Activated CD4-positive, alpha-beta T cell treated with anti-CD3 and anti-CD28 coated beads, Interleukin-2, amount 50 U/mL, for 48 hours (primary cell): ENCODE data around the gene INPP1.

Experiments
- DNase-seq, 2 experiments: peaks; one replicate each; pipeline ENCODE4 v3.0.0-alpha.2; 2020

INPP1 gene

DNA sequence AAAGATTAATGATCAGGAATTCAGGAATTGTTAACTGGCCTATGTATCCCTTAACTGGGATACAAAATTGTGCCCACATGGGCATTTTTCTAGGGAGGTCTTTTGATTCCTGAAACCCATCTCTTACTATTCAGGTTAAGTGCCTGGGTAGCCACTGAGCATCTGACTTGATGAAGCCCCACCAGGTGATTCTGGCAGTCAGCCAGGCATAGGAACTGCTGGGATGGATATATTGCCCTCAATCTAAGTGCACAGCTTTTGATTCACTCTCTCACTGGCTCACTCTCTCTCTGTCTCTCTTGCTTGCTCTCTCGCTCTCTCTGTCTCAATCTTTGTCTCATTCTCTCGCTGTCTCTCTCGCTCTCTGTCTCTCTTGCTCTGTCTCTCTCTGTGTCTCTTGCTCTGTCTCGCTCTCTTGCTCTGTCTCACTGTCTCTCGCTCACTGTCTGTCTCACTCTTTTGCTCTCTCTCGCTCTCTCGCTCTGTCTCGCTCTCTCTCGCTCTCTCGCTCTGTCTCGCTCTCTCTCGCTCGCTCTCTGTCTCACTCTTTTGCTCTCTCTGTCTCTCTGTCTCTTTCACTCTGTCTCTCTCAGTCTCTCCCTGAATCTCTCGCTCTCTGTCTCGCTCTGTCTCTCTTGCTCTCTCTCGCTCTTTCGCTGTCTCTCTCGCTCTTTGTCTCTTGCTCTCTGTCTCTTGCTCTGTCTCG, 22.3 kb downstream of the INPP1 start:
- DNase-seq, result no peak

DNA sequence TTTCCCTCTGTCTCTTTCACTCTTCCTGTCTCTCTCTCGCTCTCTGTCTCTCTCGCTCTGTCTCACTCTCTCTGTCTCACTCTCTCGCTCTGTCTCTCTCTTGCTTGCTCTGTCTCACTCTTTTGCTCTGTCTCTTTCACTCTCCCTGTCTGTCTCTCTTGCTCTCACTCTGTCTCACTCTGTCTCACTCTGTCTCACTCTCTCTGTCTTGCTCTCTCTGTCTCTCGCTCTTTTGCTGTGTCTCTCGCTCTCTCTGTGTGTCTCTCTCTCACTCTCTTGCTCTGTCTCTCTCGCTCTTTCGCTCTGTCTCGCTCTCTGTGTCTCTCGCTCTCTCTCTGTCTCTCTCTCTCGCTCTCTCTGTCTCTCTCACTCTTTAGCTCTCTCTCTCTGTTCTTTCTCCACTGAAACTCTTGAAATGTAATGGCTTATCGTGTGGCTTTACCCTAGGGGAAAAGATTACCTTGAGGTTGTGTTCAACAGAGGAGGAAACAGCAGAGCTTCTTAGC, 22.9 kb downstream of the INPP1 start:
- no peak for DNase-seq

DNA sequence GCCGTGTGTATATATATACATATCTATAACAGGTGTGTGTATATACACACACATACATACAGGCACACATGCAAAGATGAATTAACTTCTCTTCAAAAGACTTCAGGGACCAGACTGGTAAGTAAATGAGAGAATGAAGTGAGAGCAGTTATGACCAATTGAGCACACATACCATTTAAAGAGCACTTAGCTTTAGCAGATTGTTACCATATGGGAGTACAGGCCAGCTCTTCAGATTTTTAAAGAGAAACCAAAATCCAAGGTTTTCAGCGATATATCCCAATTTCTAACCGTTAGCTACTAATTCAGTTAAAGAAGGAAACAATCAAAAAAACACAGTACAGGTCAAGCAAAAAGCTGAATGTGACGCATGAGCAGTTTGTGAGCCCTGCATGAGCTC, 23.7 kb downstream of the INPP1 start:
- DNase-seq, result no peak

DNA sequence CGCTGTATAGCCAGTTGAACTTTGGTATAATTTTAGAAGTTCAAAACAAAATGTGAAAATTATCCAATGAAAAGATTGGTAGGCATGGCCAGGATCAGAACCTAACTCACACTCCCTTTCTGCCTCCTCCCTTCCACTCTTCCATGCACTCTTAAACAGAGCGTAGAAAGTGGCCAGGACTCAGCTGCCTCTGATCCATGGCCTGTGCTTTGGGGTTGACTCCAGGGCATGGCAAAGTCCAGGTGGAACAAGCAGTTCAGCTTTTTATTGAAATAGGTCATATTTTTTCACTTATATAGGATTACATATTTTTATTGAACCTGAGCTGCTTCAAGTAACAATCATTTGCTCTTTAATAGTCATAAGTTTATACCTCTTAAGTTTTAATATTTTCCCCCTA, 26.2 kb downstream of the INPP1 start:
- no peak for DNase-seq

DNA sequence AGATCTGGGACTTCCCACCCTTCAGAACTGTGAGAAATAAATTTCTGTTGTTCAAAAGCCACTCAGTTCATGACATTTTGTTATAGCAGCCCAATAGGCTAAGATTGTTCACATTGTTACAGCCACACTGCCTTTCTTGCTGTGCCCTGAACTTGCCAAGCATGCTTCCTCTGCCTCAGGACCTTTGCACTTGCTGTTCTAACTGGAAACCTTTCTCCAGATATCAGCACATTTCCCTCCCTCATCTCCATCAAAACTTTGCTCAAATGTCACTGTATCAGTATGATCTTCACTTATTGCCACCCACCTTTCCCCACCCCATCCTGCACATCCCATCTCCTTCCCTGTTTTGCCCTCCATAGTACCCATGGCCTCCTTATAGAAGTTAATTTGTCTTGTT, 32.7 kb downstream of the INPP1 start:
- no peak for DNase-seq

DNA sequence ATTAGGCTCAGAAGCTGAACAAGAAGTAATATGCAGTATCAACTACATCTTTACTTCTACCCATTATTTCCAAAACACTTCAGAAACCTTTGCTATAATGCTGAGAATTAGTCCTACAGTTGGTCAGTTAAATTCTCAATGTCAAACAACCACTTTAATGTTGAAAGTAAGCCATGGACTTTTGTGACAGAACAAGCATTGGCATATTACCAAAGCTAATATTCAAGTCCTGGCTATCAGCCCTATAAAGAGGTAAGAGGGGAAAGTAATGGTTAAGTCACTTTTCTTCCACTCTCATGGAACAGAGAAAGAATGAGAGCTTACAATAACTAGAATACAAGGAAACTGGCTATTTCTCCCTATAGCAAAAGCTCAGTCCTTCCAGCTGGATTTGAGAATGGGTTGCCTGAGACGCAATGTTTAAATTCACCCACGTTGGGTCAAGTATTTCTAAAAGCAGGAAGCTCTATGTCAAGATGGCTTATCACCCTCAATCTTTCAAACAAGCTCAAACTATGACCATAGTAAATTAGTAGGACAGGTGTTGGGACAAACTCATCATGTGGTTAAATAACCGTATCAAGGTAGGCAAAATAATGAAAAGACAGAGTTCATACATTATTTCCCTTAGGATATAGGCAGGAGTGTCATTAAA, 33.3 kb downstream of the INPP1 start:
- DNase-seq, result no peak

DNA sequence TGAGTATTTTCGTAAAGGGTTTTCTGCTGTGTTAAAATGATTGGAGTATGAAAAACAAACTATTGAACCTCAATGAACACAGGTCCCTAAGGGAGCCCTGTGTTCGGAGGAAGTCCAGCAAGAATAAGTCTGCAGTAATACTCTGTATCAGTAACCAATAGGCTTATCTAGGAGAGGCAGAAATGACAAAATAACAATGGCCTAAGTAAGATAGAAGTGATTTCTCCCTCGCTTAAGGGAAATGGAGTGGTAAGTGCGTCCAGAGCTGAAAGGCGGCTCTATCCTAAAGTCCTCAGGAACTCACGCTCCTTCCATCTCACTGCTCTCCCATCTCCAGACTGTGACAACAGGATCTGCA, 35.5 kb downstream of the INPP1 start:
- DNase-seq, result no peak

DNA sequence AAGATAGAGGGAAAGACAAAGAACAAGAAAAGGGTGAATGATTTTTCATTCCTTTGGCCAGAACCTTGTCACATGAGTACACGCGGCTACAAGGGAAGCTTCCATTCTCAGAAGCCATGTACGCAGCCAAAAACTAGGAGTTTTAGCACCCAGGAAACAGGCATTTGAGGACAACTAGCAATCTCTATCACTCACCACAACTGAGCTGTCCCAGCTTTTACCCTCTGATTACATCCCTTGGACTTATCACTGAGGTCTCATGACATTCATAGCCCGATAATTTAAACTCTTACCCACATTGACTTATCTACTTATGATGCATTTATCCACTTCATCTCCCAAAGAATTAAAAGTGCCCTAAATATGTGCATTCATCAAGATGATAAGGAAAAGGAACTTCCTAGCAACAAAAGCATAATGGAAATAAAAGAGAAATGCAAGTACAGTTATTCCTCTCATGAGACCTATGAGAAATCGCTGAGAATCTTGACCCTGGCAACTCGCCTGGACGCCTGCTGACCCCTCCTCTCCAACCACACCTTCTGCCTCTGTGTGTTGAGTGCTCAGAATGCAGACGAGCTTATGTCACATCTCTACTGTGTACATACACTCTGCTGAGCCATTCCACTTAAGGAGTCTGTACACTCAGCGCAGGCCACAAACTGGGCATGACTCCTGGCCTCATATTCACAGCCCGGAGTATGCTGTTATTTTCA, 36.0 kb downstream of the INPP1 start:
- no peak for DNase-seq

DNA sequence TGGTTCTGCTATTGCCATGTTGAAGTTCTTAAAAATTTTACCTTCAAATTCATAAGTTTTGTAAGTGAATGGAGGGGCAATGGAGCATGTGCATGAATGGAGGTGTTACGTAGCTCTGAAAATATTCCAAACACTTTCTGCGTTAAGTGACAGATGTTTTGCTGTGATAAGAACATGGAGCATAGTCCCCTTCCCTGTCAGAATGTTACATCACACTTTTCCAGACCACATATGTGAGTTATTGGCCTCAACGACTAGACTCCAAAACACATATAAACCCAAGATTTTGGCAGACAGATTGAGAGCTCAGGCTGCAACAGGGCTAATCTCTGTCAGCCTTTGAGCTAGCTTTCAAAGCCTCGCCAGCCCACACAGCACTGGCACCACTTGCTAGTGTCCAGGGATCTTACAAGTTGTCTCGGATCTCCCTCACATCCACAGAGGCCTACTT, 37.6 kb downstream of the INPP1 start:
- DNase-seq, result no peak

DNA sequence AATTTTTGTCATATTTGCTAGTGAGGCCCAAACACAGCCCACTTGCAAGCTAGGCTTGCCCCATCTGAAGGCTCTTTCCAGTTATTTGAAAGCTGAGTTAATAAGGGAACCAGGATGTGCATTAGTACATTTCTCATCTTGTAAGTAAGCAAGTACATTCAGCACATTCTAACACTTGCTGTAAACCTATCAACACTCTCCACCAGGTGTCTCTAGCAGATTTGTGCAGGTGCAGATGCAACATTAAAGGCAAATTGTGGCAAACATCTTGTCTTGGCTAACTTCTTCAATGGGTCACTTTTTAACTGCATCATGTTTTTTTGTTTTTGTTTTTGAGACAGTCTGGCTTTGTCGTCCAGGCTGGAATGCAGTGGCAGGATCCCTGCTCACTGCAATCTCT, 39.5 kb downstream of the INPP1 start:
- no peak for DNase-seq

DNA sequence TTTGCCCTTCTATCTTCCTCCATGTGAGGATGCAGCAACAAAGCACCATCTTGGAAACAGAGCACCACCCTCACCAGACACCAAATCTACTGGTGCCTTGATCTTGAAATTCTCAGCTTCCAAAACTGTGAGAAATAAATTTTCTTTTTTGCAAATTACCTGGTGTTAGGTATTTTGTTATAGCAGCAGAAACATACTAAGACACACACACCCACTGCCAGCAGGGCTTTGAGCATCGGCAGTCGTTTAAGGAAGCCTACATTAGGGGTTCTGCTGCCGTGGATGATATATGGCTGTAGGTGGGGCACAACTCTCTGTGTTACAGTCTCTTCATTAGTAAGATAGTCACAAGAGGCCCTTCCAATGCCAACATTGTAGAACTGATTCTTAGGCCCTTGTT, 44.0 kb downstream of the INPP1 start:
- DNase-seq, result no peak

DNA sequence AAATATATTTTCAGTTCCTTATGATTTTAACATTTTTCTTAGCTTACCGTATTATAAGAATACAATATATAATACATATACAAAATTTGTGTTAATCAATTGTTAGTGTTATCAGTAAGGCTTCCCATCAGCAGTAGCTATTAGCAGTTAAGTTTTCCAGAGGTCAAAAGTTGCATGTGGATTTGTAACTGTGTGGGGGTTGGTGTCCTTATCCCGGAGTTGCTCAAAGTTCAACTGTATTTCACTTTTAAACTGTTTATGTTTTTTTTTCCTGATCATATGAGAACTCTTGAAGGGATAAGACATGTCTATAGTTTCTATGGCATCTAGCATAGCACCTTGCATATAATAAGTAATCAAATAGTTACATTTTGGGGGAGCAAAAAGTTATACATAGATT, 52.9 kb downstream of the INPP1 start:
- DNase-seq, result no peak

DNA sequence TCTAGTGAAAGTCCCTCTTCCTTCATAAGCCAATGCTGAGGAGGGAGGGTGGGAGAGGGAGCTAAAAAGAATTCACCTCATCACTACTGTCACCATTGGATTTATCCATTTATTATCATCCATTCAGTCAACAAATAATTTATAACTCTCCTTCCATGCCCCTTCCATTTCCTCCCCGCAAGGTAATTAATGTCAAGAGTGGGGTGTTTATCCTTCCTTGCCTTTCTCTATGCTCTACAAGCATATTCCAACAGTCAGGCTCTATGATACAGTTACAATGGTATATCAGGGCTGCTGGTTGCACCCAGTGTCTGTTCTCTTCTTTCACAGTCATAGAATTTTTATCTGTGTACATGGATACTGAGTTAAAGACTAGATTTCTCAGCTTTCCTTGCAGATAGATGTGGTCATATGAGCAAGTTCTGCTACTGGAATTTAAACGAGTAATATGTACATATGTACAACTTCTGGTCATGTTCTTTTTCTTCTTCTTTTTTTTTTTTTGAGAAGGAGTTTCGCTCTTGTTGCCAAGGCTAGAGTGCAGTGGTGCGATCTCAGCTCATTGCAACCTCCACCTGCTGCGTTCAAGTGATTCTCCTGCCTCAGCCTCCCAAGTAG, 59.7 kb downstream of the INPP1 start:
- DNase-seq, result no peak

DNA sequence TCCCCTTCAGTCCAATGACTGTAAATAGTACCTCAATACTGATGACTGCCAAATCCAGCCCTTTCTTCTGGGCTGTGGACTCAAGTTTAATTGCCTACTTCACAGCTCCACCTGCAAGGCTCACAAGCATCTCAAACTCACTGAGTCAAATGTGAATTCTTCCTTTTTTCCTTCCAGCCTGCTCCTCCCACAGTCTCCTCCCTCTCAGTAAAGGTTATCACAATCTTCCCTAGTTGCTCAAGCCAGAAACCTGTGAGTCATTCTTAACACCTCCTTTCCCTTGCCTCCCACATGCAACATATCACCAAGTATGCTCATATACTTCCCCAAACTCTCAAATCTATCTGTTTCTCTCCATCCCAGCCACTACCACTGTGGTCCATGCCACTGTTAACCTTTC, 61.1 kb downstream of the INPP1 start:
- peak in 1 of 2 experiments; percentile 33 for DNase-seq

DNA sequence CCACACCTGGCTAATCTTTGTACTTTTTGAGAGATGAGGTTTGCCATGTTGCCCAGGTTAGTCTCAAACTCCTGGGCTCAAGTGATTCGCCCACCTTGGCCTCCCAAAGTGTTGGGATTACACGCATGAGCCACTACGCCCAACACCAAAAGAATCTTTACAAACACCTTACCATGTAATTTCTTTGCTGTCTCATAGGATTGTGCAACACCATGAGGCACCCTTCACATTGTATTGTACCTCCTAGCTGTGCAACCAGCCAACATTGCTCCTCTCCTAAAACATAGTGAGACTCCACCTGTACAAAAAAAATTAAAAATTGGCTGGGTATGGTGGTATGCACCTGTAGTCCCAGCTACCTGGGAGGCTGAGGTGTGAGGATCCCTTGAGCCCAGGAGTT, 61.7 kb downstream of the INPP1 start:
- DNase-seq, result no peak

DNA sequence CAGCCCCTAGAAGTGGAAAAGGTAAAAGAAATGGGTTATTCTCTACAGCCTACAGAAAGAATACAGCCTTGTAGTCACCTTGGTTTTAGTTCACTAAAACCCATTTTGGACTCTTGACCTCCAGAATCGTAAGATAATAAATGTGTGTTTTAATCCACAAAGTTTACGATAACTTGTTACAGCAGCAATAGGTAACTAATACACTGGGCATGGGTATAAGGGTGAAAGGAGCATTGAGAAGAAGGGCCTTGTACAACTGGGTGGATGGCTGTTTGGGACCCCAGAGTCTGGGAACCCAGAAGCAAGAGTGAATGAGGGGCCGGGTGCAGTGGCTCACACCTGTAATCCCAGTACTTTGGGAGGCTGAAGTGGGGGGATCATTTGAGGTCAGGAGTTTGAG, 62.6 kb downstream of the INPP1 start:
- DNase-seq, result no peak

DNA sequence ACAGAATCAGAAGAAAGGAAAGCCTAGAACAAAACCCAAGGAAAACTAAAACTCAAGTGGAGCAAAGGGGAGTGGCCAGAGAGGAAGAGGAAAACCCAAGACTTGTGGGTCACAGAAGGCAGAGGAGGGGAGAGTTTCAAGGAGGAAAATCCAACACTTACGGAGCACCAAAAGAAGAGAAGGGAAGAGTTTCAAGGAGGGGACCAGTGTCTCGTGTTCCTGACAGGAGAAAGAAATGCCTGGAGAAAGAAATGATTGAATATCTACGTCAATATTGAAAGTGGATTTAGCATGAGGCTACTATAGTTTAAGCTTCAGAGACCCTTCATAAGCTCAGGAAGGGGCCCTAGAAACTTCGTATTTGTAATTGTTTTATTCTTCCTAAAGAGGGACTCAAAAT, 63.4 kb downstream of the INPP1 start:
- no peak for DNase-seq

DNA sequence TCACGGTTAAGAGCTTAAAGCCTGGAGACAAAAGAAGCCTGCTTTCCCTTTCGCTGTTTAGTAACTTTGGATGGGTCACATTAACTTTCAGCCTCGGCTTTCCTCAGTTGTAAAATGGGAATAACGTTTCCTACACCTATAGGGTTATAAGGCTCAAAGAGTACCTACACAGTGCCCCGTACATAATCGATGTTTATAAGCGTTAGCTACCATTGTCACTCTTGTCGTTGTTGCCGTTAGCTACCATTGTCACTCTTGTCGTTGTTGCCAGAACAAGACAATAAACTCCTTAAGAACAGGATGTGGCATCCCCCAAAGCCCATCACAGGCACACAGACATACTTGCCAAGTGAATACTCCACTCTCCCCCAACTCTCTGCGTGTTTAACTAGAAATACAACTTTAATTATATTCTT, 63.9 kb downstream of the INPP1 start:
- no peak for DNase-seq

DNA sequence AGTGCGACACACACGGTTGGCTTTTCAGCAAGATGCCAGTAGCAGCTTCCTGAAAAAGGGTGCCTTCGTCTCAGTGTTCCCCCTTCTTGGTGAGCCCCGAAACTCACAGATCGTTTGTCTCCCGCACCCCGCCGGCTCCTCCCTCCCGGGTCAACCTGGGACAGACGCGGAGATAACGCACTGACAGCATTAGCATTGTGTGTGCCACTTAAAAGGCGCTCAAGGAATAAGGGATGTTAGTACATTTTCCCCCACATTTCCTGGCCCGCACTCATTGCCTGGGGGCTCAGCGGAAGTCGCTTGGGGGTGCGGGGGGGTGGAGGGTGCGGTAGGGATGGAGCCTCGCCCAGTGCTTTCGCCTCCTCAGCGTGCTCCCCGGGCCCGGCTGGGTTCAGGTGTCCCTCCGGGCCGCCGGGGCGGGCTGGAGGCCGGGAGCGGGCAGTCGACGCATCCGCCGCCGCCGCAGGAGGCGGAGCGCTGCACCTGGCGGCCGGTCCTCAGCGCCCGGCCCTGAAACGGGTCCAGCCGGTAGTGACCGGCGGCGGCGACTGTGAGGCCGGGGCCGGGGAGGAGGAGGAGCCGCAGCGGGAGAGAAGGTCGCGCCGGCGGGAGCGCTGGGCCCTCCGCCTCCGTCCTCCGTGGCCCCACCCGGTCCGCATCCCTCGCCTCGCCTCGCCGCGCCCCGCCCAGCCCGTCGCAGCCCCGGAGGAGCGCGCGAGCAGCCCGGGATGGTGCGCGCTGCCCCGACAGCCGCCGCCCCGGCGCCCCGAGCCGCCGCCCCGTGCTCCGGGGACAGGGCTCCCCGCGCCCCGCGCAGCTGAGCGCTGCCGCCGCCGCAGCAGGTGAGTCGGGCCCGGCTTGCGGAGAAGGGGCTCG, 64.5 kb downstream of the INPP1 start, which contains the start of gene MFSD6:
TSS of gene MFSD6 (plus strand) at position 694 of the 876 bp plus-strand sequence. CDS start 27,675 bp downstream, outside the sequence.
- DNase-seq, result peak; percentile 60 to 66

DNA sequence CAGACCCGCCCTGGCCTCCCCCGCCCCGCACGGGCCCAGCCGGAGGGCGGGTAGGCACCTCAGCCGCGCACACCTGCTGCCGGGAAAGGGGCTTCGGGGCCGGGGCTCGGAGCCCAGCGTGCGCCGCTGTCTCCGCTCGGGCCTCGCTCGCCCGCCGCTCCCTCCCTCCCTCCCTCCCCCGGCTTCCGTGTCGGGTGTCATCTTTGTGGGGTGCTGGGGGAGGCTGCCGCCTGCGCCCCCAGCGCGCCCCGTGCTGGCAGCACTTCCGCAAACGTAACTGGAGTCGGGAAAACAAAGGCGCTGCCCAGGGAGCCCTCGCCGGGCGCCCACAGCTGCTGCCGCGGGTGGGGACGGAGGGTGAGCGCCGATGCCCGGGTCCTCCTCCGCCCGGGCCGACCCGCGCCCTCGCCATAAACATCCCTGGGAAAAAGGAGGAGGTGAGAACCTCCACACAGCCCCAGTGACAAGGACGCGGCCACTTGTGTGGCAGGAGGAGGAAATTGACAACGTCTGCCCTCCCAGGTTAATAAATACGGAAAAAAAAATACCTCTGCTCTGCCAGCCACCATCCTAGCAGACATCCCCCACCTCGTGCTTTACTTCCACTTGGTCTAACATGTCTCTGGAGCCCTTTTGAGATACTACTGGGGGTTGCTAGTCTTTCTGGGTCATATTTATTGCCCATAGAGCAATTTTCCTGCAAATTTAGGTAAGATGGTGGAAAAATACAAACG, 65.3 kb downstream of the INPP1 start:
- peak; percentile 69 to 74 for DNase-seq

DNA sequence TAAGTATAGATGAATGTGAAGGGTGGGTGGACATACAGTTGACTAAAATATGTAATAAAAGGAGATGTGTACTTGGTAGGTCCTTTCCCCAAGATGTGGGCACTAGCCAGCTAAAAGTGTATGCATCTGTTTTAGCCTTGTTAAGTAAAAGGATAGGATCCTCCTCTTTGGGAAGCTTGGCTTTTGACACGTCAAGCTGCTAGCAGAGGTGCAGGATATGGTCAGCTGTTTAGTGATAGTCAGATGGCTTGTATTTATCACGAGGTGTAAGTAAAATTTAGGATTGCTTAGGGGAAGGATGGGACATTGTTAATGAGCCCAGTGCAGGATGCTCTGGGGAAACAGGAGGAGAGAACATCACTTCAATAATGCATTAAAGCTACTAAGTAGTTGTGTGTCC, 66.2 kb downstream of the INPP1 start:
- no peak for DNase-seq

DNA sequence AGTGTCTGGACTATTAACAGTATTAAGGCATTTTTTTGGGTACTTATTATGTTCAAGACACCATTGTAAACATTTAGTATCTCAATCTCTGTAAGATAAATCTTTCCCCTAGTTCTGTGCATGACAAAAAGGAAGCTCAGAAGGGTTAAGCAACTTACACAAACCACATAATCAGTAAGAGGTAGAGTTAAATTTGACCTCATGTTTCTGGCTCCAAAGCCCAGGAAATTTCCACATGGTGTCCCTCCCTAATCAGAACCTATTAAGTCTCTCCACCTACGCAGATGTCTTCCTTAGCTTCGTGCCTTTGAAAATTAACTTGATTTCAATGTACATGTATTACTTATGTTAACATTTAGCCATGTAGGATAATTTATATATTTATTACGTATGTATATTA, 66.8 kb downstream of the INPP1 start:
- DNase-seq, result no peak
